Measurements from ENCODE around the gene SCFD2. TPM values are rescaled to one million over a fixed set of nuclear protein-coding genes. Genes with fewer than 3 reads are reported as not detected.

SCFD2 gene
- total and polyA plus RNA-seq, 10 of the 15 experiments (the other 5 are each of a cell fraction or from before 2014, with no cell fraction given): 4.8 to 37.6 (median 24.9) TPM

DNA sequence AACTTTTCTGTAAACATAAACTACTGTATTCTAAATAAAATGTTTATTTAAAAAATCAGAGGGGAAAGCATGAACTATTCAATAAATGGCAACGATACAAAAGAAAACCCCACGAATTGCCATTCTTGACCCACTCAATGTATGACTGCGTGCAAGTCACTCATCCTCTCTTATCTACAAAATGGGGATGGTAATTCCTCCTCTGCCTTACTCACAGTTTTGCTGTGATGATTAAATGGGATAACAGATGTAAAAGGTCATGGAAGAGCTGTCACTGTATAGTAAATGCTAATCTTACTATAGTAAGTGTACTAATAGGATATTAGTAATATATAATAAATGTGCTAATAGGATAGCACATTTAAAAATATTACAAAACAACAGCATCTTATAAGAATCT is 173.4 kb downstream of the SCFD2 start:
- TF ChIP-seq EGR1 (IDR thresholded peaks at IDR 0.05; ENCODE audit: borderline replicate concordance in 1 of 2, low read depth in 2 of 2, low read length in 2 of 2) (no peak), EZH2 (IDR thresholded peaks at IDR 0.05; ENCODE audit: borderline replicate concordance, control insufficient read depth, low read depth, low read length) (no peak), SREBF1 (IDR thresholded peaks at IDR 0.05; ENCODE audit: low read length) (no peak), ETV6 (conservative IDR thresholded peaks at IDR 0.05 in 1 of 2, IDR thresholded peaks at IDR 0.05 in 1 of 2; ENCODE audit: borderline replicate concordance in 1 of 2, low read depth in 1 of 2) (no peak), PBX3 (IDR thresholded peaks at IDR 0.05; ENCODE audit: insufficient replicate concordance, low read depth, low read length) (no peak), RELA (IDR thresholded peaks at IDR 0.05; ENCODE audit: borderline replicate concordance, partially characterized antibody) (no peak), ZBTB4 (CRISPR knock-in tag; IDR thresholded peaks at IDR 0.05) (no peak), CBX5 (IDR thresholded peaks at IDR 0.05; ENCODE audit: low read depth) (no peak), MTA2 (IDR thresholded peaks at IDR 0.05; ENCODE audit: low read depth) (no peak), MTA3 (IDR thresholded peaks at IDR 0.05; ENCODE audit: borderline replicate concordance, low read length) (no peak), NFIC (IDR thresholded peaks at IDR 0.05; ENCODE audit: low read depth, low read length) (no peak), SREBF2 (IDR thresholded peaks at IDR 0.05; ENCODE audit: low read length) (no peak), NBN (IDR thresholded peaks at IDR 0.05) (no peak), BHLHE40 (IDR thresholded peaks at IDR 0.05; ENCODE audit: borderline replicate concordance in 1 of 2, low read depth in 2 of 2, low read length in 1 of 2) (no peak)
- TF ChIP-seq, protein P1, sequence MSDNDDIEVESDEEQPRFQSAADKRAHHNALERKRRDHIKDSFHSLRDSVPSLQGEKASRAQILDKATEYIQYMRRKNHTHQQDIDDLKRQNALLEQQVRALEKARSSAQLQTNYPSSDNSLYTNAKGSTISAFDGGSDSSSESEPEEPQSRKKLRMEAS (IDR thresholded peaks at IDR 0.05; ENCODE audit: low read depth, low read length): no peak
- TF ChIP-seq, protein P2, sequence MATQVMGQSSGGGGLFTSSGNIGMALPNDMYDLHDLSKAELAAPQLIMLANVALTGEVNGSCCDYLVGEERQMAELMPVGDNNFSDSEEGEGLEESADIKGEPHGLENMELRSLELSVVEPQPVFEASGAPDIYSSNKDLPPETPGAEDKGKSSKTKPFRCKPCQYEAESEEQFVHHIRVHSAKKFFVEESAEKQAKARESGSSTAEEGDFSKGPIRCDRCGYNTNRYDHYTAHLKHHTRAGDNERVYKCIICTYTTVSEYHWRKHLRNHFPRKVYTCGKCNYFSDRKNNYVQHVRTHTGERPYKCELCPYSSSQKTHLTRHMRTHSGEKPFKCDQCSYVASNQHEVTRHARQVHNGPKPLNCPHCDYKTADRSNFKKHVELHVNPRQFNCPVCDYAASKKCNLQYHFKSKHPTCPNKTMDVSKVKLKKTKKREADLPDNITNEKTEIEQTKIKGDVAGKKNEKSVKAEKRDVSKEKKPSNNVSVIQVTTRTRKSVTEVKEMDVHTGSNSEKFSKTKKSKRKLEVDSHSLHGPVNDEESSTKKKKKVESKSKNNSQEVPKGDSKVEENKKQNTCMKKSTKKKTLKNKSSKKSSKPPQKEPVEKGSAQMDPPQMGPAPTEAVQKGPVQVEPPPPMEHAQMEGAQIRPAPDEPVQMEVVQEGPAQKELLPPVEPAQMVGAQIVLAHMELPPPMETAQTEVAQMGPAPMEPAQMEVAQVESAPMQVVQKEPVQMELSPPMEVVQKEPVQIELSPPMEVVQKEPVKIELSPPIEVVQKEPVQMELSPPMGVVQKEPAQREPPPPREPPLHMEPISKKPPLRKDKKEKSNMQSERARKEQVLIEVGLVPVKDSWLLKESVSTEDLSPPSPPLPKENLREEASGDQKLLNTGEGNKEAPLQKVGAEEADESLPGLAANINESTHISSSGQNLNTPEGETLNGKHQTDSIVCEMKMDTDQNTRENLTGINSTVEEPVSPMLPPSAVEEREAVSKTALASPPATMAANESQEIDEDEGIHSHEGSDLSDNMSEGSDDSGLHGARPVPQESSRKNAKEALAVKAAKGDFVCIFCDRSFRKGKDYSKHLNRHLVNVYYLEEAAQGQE (IDR thresholded peaks at IDR 0.05; ENCODE audit: low read depth, low read length): no peak
- FAIRE-seq (no peak), DNase-seq (ENCODE audit: low read depth, low spot score) (no peak), ATAC-seq (no peak)
- Histone ChIP-seq H3K4me3 (no peak overlapping the region), H2AFZ (ENCODE audit: control insufficient read depth, low read depth, low read length) (no peak overlapping the region), H3K4me2 (ENCODE audit: control insufficient read depth, insufficient read depth) (no peak overlapping the region), H3K36me3 (ENCODE audit: control insufficient read depth in 2 of 2, insufficient read depth in 2 of 2, low read length in 1 of 2) (no peaks in the 10 kb centered on the region), H3K9ac (ENCODE audit: control insufficient read depth, insufficient read depth, low read length) (no peak overlapping the region), H3K27me3 (replicated peaks in 1 of 2; ENCODE audit: control insufficient read depth in 2 of 2, insufficient read depth in 2 of 2, low read length in 1 of 2) (no peaks in the 10 kb centered on the region), H3K79me2 (ENCODE audit: control insufficient read depth, insufficient read depth, low read length) (no peaks in the 10 kb centered on the region), H3K9me3 (replicated peaks; ENCODE audit: control insufficient read depth, insufficient read depth, low read length) (no peaks in the 10 kb centered on the region), H3K4me1 (ENCODE audit: control insufficient read depth, insufficient read depth, low read length) (no peaks in the 10 kb centered on the region), H4K20me1 (ENCODE audit: control insufficient read depth, insufficient read depth) (no peaks in the 10 kb centered on the region), H3K27ac (ENCODE audit: control insufficient read depth, insufficient read depth) (no peak overlapping the region)
- CTCF ChIA-PET: interaction anchor here (4.3 kb wide), 1 partner anchor 1041 kb away, joined by 16 read pairs; no protein-coding TSS in a partner anchor
- POLR2A ChIA-PET: no interaction called here
- WGBS (ENCODE audit: insufficient coverage, insufficient replicate concordance, low lambda C conversion rate, missing lambda C conversion rate): 97% methylated on average over 3 of the region's 3 CpGs
- RAD21 ChIA-PET (ENCODE audit: unreplicated experiment): no interaction called here
- SMC1A ChIA-PET (ENCODE audit: uncharacterized antibody, unreplicated experiment): no interaction called here
- intact Hi-C loops (cut with micrococcal nuclease; ENCODE audit: unreplicated experiment): loop anchor here (10.0 kb wide), 1 partner anchor 242 kb away; no protein-coding TSS in a partner anchor
- in situ Hi-C loops (cut with MboI): loop anchor here (10.0 kb wide), 1 partner anchor 732 kb away; no protein-coding TSS in a partner anchor
- BruUV-seq (replicated peaks): no TSS peak
